Neural cell (in vitro differentiated cells): ENCODE data around the gene PPP2R2D. TPM values are rescaled to one million over a fixed set of nuclear protein-coding genes. Genes with fewer than 3 reads are reported as not detected.

Source experiments
- H2AFZ ChIP-seq: fragments of 200-600, 300-800 bp; sonication (generic), shearing (Covaris generic); 2 replicates; pipeline ENCODE4 v1.6.0; 2014; ENCODE audit warnings: low read depth, mild to moderate bottlenecking, antibody characterized with exemption, low read length, moderate library complexity
- H3F3A ChIP-seq: fragments of 200-600 bp; shearing (Covaris generic); 2 replicates; pipeline ENCODE4 v1.6.1; 2016; ENCODE audit warnings: mild to moderate bottlenecking, moderate library complexity, mixed read lengths, antibody characterized with exemption, low read length; ENCODE audit not compliant: insufficient read depth, poor library complexity, severe bottlenecking
- H3K27ac ChIP-seq: fragments of 200-600, 300-800 bp; sonication (generic), shearing (Covaris generic); 2 replicates; pipeline ENCODE4 v1.5.1; 2014; ENCODE audit warnings: mild to moderate bottlenecking, low read length, moderate library complexity
- H3K27me3 ChIP-seq: fragments of 300-800, 200-600 bp; sonication (generic), shearing (Covaris generic); 2 replicates; pipeline ENCODE4 v1.6.0; 2014; ENCODE audit warnings: mild to moderate bottlenecking, low read depth, low read length, moderate library complexity; ENCODE audit not compliant: insufficient read depth
- H3K36me3 ChIP-seq: fragments of 300-800, 200-600 bp; sonication (generic), shearing (Covaris generic); 2 replicates; pipeline ENCODE4 v1.5.1; 2014; ENCODE audit warnings: mild to moderate bottlenecking, antibody characterized with exemption, low read length, moderate library complexity; ENCODE audit not compliant: insufficient read depth
- H3K4me2 ChIP-seq: fragments of 300-800, 200-600 bp; sonication (generic), shearing (Covaris generic); 2 replicates; pipeline ENCODE4 v1.6.0; 2014; ENCODE audit warnings: mild to moderate bottlenecking, low read length
- H3K4me3 ChIP-seq: fragments of 300-800, 200-600 bp; sonication (generic), shearing (Covaris generic); 2 replicates; pipeline ENCODE4 v1.5.1; 2014; ENCODE audit warnings: mild to moderate bottlenecking, low read length, moderate library complexity
- H3K79me2 ChIP-seq: fragments of 200-600 bp; shearing (Covaris generic); replicated peaks from 2 replicates; pipeline ENCODE4 v1.6.0; 2014; ENCODE audit warnings: mild to moderate bottlenecking, low read length, moderate library complexity; ENCODE audit not compliant: insufficient read depth
- H3K9ac ChIP-seq: fragments of 300-800, 200-600 bp; sonication (generic), shearing (Covaris generic); 2 replicates; pipeline ENCODE4 v1.6.1; 2016; ENCODE audit warnings: mild to moderate bottlenecking, low read length, mixed read lengths
- H3K9me2 ChIP-seq: fragments of 200-600 bp; shearing (Covaris generic); 2 replicates; pipeline ENCODE4 v1.6.1; 2016; ENCODE audit warnings: mild to moderate bottlenecking, low read length, mixed read lengths; ENCODE audit not compliant: insufficient read depth
- H3K9me3 ChIP-seq: fragments of 200-600, 300-800 bp; sonication (generic), shearing (Covaris generic); 2 replicates; pipeline ENCODE4 v1.6.1; 2016; ENCODE audit warnings: mild to moderate bottlenecking, mixed run types, low read length, moderate library complexity, mixed read lengths
- H4K20me1 ChIP-seq: fragments of 200-600 bp; shearing (Covaris generic); 2 replicates; pipeline ENCODE4 v1.6.1; 2016; ENCODE audit warnings: mild to moderate bottlenecking, mixed run types; ENCODE audit not compliant: insufficient read depth
- CTCF ChIP-seq: fragments of 450-650 bp; IDR thresholded peaks from 2 replicates; pipeline ENCODE4 v1.5.1; 2014; ENCODE audit warnings: antibody characterized with exemption, mild to moderate bottlenecking, moderate library complexity; ENCODE audit not compliant: poor library complexity, severe bottlenecking
- EP300 ChIP-seq: fragments of 450-650 bp; conservative IDR thresholded peaks from 2 replicates; pipeline ENCODE4 v1.6.1; 2014; ENCODE audit warnings: antibody characterized with exemption, mild to moderate bottlenecking, moderate library complexity; ENCODE audit not compliant: poor library complexity, severe bottlenecking
- EZH2 ChIP-seq: fragments of 200-600, 300-800 bp; shearing (Covaris generic), sonication (generic); IDR thresholded peaks from 2 replicates; pipeline ENCODE4 v1.6.1; 2014; ENCODE audit warnings: antibody characterized with exemption, low read length, borderline replicate concordance, mild to moderate bottlenecking; ENCODE audit not compliant: insufficient read depth, poor library complexity, severe bottlenecking
- MXI1 ChIP-seq: fragments of 450-650 bp; conservative IDR thresholded peaks from 2 replicates; pipeline ENCODE4 v1.6.1; 2014; ENCODE audit warnings: antibody characterized with exemption, mild to moderate bottlenecking; ENCODE audit not compliant: poor library complexity, severe bottlenecking
- POLR2AphosphoS5 ChIP-seq: IDR thresholded peaks from 2 replicates; pipeline ENCODE4 v1.6.1; 2012
- RAD21 ChIP-seq: fragments of 450-650 bp; conservative IDR thresholded peaks from 2 replicates; pipeline ENCODE4 v1.6.1; 2014; ENCODE audit warnings: antibody characterized with exemption, mild to moderate bottlenecking, moderate library complexity
- SMC3 ChIP-seq: fragments of 450-650 bp; conservative IDR thresholded peaks from 2 replicates; pipeline ENCODE4 v1.6.1; 2014; ENCODE audit warnings: antibody characterized with exemption, mild to moderate bottlenecking, moderate library complexity; ENCODE audit not compliant: poor library complexity
- TAF1 ChIP-seq: IDR thresholded peaks from 2 replicates; pipeline ENCODE4 v1.6.1; 2012; ENCODE audit warnings: low read depth
- polyA plus RNA-seq: library from polyadenylated mRNA; depleted of rRNA; stranded (reverse); fragments of >200 nt; gene quantifications from 2 replicates; pipeline ENCODE4 v1.2.3, GENCODE V29; 2014
- TF ChIP-seq, protein P1 (sequence below): IDR thresholded peaks from 2 replicates; pipeline ENCODE4 v1.6.1; 2012; ENCODE audit warnings: borderline replicate concordance

PPP2R2D gene
- polyA plus RNA-seq, 1 donor from 2014 or later = 71.7 TPM

DNA sequence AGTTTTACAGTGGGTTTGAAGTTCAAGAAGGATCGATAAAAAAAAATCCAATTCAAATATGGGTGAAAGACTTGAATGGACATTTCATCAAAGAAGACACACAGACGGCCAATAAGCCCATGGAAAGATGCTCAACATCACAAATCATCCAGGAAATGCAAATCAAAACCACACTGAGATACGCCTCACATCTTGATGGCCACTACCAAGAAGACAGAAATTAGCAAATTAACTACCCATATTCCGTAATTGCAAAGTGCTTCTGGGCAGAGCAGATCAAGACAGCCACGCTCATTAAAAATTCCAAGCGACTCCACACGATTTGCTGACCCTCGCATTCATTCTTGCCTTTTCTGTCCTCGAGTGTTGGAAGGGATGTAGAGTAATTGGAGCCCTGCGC, 34.1 kb upstream of the PPP2R2D start:
- H3K79me2 ChIP-seq = no peaks in the 10 kb centered on the region
- no peaks in the 10 kb centered on the region for H3K9me2 ChIP-seq
- H3K36me3 ChIP-seq = no peaks in the 10 kb centered on the region

GRCh38 chr10:131868436-131868835, 32.4 kb upstream of the PPP2R2D start:
- Histone ChIP-seq H3K27ac (no peak overlapping the region), H3K4me2 (no peak overlapping the region), H3K79me2 (no peaks in the 10 kb centered on the region), H3K36me3 (no peaks in the 10 kb centered on the region), H3K9me2 (no peaks in the 10 kb centered on the region), H2AFZ (no peak overlapping the region), H3K9me3 (no peaks in the 10 kb centered on the region), H3F3A (no peaks in the 10 kb centered on the region), H3K27me3 (no peaks in the 10 kb centered on the region), H4K20me1 (no peaks in the 10 kb centered on the region), H3K9ac (no peak overlapping the region), H3K4me3 (no peak overlapping the region)
- no peak for TF ChIP-seq TAF1
- no peak for TF ChIP-seq EZH2
- TF ChIP-seq MXI1 = no peak
- TF ChIP-seq, protein P1, sequence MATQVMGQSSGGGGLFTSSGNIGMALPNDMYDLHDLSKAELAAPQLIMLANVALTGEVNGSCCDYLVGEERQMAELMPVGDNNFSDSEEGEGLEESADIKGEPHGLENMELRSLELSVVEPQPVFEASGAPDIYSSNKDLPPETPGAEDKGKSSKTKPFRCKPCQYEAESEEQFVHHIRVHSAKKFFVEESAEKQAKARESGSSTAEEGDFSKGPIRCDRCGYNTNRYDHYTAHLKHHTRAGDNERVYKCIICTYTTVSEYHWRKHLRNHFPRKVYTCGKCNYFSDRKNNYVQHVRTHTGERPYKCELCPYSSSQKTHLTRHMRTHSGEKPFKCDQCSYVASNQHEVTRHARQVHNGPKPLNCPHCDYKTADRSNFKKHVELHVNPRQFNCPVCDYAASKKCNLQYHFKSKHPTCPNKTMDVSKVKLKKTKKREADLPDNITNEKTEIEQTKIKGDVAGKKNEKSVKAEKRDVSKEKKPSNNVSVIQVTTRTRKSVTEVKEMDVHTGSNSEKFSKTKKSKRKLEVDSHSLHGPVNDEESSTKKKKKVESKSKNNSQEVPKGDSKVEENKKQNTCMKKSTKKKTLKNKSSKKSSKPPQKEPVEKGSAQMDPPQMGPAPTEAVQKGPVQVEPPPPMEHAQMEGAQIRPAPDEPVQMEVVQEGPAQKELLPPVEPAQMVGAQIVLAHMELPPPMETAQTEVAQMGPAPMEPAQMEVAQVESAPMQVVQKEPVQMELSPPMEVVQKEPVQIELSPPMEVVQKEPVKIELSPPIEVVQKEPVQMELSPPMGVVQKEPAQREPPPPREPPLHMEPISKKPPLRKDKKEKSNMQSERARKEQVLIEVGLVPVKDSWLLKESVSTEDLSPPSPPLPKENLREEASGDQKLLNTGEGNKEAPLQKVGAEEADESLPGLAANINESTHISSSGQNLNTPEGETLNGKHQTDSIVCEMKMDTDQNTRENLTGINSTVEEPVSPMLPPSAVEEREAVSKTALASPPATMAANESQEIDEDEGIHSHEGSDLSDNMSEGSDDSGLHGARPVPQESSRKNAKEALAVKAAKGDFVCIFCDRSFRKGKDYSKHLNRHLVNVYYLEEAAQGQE = no peak
- TF ChIP-seq RAD21 = no peak
- TF ChIP-seq CTCF = no peak
- TF ChIP-seq SMC3 = no peak
- TF ChIP-seq POLR2AphosphoS5 = no peak
- no peak for TF ChIP-seq EP300

More for the DNA sequence above, 34.1 kb upstream of the PPP2R2D start:
- H3K27ac ChIP-seq = no peak overlapping the region
- H3K4me3 ChIP-seq = no peak overlapping the region
- no peaks in the 10 kb centered on the region for H3F3A ChIP-seq
- TF ChIP-seq TAF1 (no peak), EP300 (no peak), POLR2AphosphoS5 (no peak), SMC3 (no peak), MXI1 (no peak), RAD21 (no peak), CTCF (no peak), EZH2 (no peak)
- TF ChIP-seq, protein P1 = no peak
- no peaks in the 10 kb centered on the region for H3K27me3 ChIP-seq
- no peak overlapping the region for H3K4me2 ChIP-seq
- H3K9me3 ChIP-seq = no peaks in the 10 kb centered on the region
- H3K9ac ChIP-seq = no peak overlapping the region
- H4K20me1 ChIP-seq = no peaks in the 10 kb centered on the region
- no peak overlapping the region for H2AFZ ChIP-seq
